Stomach (tissue), 4 donors: Measurements from ENCODE around the gene RPL26.

ENCODE experiments used
- EP300 ChIP-seq: sonication (generic); formaldehyde crosslinking; IDR thresholded peaks from one replicate; pipeline ENCODE4 v1.6.1; 2017; ENCODE audit warnings: antibody characterized with exemption
- POLR2A ChIP-seq, 4 donors: fragments of 450-650 bp; IDR thresholded peaks; one replicate each; pipeline ENCODE4 v1.6.1; 2016; ENCODE audit warnings: antibody characterized with exemption in 4 of 4, control low read depth in 2 of 4, mild to moderate bottlenecking in 1 of 4, moderate library complexity in 1 of 4
- TF ChIP-seq, protein P1 (sequence below), 7 experiments: fragments of 450-650 bp in 4 of 7; fragments of 200-600 bp in 3 of 7; sonication (generic) in 3 of 7; IDR thresholded peaks; one replicate each; pipeline ENCODE4 v1.5.1; 2016 to 2019; ENCODE audit warnings: antibody characterized with exemption in 7 of 7, control low read depth in 2 of 7, mild to moderate bottlenecking in 1 of 7

GRCh38 chr17:8353736-8354135 lies 29.3 kb downstream of the RPL26 start:
- TF ChIP-seq, protein P1, sequence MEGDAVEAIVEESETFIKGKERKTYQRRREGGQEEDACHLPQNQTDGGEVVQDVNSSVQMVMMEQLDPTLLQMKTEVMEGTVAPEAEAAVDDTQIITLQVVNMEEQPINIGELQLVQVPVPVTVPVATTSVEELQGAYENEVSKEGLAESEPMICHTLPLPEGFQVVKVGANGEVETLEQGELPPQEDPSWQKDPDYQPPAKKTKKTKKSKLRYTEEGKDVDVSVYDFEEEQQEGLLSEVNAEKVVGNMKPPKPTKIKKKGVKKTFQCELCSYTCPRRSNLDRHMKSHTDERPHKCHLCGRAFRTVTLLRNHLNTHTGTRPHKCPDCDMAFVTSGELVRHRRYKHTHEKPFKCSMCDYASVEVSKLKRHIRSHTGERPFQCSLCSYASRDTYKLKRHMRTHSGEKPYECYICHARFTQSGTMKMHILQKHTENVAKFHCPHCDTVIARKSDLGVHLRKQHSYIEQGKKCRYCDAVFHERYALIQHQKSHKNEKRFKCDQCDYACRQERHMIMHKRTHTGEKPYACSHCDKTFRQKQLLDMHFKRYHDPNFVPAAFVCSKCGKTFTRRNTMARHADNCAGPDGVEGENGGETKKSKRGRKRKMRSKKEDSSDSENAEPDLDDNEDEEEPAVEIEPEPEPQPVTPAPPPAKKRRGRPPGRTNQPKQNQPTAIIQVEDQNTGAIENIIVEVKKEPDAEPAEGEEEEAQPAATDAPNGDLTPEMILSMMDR (IDR thresholded peaks at IDR 0.05): no peak
- TF ChIP-seq EP300: no peak
- no peak for TF ChIP-seq POLR2A (IDR thresholded peaks at IDR 0.05)
